HG02588 (cell line): ENCODE results near the gene PPP1R1A.

Experiments used
- ATAC-seq: cut with Tn5 transposase; IDR thresholded peaks from one replicate; pipeline ENCODE4 v1.9.1; 2021; ENCODE audit warnings: mild to moderate bottlenecking, moderate library complexity; ENCODE audit not compliant: unreplicated experiment

Gene PPP1R1A, protein sequence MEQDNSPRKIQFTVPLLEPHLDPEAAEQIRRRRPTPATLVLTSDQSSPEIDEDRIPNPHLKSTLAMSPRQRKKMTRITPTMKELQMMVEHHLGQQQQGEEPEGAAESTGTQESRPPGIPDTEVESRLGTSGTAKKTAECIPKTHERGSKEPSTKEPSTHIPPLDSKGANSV

DNA sequence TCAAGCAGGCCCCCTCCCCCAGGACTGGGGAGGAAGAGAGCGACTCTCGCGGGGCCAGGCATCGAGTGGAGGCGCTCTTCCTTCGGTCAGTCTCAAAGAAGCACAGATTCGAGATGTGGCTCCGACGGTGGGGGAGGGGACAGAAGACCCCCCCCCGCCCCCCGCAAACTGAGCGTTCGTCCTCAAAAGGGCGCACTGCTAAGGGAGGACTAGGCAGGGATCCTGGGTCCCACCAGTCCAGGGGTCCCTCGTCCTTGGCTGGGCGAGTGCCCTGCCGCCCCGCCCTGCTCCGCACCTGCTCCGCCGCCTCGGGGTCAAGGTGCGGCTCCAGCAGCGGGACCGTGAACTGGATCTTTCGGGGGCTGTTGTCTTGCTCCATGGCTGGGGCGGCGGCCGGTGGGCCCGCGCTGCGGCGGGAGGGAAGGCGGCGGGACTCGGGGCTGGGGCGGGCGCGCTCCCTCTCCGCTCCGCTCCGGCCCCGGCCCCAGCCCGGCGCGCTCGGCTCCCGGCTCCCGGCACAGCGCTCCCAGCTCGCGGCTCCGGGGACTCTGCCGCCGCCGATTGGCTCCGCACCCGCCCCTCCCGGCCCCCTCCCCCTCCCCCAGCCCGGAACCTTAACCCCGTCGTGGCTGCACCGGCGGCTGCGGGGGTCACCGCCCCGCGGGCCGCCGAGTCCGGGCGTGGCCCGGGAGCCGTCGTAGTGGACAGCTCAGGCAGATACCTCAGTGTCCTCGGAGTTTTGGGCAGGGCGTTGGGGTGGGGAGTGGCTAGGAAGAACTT lies at the start of gene PPP1R1A:
Gene PPP1R1A (minus strand): TSS at position 550 of the 780 bp plus-strand sequence. CDS start 171 bp downstream, at position 379.
- no peak for ATAC-seq

DNA sequence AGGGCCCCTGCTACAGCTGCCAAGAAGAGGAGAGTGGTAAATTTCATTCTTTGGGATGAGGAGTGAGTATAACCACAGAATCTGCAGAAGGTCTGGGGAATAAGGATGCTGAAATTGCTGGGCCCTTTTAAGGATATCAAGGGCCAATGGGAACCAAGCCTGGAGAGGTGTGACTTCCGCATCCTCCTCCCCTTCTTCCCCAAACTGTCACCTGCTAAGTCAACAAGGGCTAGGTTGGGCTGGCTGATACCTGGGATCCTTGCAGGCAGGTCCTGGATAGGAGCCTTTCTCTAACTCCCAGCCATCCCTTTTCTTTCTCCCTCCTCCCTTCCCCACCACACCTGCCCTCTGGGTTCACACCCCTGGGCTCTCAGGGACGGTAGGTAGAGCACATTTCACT lies 46.3 kb upstream of the PPP1R1A start, which contains the start of gene LACRT:
Gene LACRT (minus strand): TSS at position 101 of the 400 bp plus-strand sequence. CDS start 54 bp downstream, at position 47.
- no peak for ATAC-seq

DNA sequence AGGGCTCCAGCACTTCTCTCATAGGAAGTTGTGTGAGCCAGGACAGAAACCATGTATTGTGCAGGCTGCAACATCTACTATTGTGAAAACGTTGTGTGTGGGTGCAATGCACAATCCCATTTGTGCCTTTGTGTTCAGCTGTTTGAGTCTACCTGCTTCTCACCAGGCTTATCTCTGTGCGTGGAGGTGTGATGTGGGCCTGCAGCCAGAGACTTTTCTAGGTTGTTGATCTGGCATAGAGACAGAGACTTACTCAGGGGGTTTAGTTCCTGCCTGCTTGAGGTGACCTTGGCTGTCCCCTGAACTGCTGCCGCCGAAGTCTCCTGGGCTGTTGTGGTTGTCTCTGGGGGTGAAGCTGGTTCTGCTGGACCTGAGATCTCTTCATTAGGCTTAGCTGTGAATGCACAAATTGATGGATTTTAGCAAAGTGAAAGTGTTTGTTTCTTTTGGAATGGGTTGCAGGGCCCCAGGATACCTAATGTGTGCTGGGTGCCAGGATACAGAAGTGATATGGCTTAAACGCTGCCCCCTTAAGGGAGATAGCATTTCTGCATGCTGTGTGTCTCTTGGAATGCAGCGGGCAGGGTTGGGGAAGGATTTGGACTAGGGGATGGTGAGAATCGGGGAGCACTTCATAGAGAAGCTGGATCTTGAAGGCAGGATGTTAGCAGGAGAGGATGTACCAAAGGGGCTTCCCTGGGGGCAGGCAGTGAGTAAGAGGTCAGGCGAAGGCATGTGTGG lies 43.7 kb upstream of the PPP1R1A start:
- ATAC-seq = no peak

DNA sequence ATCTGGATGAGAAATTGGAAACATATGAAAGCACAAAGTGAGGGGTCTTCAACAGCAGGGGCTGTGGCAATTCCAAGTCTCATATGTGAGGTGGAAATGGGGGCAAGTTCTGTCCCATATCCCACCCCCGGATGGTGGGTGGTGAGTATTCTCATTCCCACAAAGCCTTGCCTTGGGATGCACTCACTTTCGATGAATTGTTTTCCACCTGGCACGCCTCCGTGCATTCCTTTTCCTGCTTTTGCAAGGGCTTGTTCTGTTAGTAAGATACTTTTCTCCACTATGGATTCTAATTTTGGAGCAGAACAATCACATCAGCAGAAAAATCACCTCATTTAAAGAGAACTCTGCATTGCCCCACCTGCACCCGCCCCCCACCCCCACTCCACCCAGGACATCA lies 43.1 kb upstream of the PPP1R1A start:
- ATAC-seq = no peak

DNA sequence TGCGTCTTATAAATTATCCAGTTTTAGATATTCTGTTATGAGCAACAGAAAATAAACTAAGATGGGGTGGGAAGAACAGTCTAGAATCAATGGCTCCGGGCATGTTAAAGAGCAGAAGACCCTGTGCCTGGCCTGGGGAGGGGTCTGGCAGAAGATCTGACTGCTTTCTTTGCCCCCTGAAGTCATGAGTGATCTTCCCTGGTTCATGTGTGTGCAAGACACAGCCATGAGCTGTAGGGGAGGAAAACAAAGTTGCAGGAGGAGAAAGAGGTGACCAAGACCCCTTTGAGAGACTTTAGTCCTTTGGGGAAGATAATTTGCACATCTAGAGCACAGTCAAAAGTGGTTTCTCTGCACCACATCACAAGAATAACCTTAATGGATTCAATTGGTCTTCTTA lies 41.5 kb upstream of the PPP1R1A start:
- ATAC-seq = no peak

DNA sequence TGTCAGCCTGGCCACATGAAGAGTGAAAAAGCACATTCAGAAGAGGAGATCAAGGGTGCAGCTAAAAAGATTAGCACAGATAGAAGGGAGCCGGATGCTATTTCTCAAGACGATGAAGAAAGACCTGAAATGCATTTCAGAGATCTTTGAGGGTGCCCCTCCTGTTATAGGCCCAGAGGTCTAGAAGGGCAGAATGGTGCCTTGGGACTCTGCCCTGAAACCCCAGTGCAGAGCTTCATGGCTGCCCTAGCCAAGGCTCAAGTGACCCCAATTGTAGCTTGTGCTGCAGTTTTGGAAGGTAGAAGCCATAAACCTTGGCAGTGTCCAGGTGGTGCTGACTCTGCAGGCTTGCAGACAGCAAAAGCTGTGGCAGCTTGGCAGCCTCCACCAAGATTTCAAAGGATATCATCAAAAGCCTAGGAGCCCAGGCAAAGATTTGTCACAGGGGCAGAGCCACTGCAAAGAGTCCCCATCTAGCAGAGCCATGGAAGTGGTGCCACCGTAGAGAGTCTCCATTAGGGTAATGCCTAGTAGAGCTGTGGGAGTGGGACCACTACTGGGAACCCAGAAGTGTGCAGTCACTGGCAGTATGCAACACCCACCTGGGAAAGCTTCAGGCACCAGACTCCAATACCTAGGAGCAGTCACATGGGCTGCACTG lies 39.9 kb upstream of the PPP1R1A start:
- ATAC-seq = no peak

DNA sequence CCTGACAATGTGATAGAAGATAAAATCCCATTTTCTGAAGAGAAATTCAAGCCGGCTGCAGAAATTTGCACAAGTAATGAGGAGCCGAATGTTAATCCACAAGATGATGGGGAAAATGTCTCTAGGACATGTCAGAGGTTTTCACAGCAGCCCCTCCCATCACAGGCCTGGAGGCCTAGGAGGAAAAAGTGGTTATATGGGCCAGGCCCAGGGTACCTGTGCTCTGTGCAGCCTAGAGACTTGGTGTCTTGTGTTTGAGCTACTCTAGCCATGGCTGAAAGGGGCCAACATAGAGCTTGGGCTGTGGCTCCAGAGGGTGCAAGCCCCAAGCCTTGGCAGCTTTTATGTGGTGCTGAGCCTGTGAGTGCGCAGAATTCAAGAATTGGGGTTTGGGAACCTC lies 38.8 kb upstream of the PPP1R1A start:
- ATAC-seq = no peak

DNA sequence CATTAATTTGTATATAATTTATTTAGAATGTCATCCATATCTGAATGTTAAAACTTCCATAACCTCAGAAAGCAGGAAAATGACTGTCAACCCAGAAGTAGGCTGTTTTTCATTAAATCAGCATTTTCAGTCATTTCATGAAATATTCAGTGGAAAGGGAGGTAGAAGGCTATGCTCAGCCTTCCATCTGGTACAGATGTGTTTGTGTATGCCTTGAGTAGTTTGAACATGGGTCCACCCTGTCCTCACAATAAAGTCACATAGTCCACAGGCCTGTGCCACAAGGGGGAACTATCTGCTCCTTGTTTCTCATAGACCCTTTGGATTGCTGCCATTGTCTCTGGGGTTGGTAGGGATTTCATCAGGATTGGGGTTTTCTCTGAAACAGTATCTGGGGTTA lies 37.1 kb upstream of the PPP1R1A start:
- ATAC-seq = no peak

DNA sequence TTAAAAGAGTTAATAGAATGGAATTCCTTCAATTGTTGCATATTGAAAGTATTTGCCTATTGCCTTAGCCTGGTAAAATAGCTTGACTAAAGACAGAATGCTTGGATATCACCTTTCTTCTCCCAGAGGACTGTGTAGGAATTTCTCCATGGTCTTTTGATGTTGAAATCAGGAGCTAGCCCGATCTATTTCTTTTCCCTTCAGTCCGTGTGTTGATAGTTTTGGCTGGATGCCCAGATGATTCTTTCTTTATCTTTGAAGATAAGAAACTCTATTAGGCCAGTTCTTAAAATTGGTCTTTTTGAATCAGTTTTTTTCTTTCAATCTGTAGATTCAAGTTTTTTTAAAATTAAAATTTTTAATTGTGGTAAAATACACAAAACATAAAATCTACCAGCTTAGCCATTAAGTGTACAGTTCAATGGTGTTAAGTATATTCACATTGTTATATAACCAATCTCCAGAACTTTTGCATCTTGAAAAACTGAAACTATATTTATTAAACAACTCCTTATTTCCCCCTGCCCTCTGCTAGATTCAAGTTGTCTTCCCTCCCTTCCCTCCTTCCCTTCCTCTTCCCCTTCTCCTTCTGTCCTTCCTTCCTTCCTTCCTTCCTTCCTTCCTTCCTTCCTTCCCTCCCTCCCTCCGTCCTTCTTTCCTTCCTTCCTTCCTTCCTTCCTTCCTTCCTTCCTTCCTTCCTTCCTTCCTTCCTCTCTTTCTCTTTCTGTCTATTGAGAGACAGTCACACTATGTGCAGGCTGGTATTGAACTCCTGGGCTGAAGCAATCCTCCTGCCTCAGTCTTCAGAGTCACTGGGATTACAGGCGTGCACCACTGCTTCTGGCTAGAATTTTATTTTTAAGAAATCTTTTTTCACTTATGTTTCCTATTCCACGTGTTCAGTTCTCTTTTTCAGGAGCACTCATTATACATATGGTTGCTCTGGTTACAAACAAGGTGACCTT lies 36.1 kb upstream of the PPP1R1A start:
- no peak for ATAC-seq

DNA sequence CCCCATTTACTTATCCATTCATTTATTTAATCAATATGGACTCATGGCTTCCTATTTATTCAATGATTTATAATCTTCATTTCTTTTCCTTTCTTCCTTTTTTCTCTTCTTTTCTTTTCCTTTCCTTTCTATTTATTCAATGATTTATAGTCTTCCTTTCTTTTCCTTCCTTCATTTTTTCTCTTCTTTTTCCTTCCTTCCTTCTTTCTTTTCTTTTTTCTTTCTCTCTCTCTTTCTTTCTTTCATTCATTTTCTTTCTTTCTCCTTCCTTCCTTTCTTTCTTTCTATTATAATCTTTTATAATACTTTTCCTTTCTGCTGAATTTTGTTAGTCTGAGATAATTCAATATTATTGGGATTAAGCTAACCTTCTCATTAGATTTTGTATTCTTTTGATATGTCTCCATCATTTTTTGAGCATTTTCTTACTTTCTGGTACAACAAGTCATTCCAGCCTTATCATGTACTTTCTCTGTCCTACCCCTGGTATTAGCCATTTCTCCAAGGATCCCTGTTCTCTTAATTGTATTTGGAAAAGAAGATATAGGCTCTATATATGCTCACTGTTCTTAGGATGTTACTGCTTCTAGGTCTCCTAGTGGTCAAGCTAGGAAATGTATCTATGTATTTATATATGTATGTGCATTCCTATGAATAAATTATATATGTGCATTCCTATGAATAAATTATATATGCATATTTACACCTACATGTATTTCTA lies 34.2 kb upstream of the PPP1R1A start:
- ATAC-seq = no peak

DNA sequence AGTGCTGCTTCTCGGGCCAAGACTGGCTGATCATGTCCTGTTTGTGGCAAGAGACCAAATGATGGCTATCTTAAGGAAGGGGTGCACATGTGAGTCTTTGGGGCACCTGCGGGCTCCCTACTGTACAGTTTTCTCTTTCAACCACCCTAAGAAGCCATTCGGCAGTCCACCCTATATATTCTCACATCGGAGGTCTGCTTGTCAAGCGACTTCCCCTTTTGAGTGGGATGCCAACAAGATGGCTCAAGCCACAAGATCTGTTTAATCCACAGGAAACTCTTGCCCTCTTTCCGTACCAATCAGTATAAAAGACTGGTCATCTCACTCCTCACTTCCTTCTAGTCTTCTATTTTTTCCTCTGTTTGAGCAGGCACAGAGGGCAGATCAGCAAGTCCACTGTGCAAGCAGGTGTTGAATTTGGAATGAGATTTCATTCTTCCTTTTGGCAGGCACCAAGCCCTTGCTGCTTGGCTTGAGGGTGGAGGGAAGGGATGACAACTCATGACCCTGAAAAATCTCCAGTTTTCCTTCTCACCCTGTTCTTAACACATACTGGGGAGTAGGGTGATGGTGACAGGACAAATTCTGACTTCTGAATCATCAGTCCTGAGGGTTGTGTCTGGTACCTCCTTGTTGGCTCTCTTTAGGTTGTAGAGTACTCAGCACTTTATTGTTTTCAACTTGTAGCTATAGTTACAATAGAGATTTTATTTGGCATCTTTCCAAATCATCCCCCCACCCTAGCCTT lies 28.6 kb upstream of the PPP1R1A start:
- ATAC-seq = no peak

DNA sequence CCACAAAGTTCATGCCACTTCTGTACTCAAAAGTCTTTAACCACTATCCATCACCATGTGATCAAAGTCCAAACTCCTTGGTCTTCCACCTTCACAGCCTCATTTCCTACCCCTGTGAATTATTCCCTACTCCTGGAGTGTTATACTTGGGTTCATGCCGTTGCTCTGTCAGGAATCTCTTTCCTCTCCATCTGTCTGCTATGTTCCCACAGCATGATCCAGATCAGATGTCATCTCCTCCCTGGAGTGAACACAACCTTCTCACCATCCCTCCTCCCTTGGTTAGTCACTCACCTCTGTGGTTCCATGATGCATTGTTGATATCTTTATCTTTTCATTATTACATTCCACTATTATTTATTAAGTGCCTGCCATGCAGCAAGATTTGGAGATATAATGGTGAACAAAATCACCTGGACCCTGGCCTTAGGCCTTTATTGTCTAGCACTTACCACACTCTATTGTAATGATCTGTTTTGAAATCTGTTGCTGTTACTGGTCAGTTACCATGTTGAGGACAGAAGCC lies 23.8 kb upstream of the PPP1R1A start:
- ATAC-seq = no peak

DNA sequence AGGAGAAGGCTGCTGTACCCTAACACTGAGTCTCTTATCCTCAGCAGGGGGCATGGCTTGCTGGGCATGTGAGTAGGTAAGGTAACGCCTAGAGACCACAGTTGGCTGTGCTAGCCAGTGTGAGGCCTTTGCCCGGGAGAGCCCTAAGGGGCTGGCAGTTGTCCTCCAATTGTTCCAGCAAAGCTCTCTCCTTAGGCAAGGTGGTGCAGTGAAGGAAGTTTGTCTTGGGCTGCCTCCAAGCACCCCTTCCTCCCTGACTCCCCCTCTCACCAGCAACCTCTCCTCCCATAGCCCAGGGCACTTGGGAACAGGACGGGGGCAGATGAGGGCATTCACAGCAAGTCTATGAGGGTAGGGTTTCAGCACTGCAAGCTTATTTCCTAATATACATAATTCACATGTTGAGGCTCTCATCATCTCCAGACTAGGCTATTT lies 23.3 kb upstream of the PPP1R1A start:
- ATAC-seq = no peak

DNA sequence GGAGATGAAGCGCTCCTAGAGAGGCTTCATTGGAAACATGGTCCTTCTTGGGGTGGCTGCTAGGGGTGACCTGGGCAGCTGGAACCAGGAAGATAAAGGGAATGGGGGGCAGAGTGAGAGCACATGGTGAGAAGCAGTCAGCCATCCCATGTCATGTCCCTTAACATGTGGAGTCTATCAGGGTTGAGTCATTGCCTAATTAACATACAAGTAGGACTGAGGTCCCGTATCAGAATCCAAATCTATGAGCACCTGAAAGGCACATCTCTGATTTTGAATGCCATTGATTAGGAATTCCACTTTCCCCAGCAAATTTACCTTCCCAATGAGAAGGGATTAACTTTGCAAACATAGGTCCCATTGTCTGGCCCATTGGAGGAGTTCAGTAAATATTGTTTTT lies 20.3 kb upstream of the PPP1R1A start:
- no peak for ATAC-seq

DNA sequence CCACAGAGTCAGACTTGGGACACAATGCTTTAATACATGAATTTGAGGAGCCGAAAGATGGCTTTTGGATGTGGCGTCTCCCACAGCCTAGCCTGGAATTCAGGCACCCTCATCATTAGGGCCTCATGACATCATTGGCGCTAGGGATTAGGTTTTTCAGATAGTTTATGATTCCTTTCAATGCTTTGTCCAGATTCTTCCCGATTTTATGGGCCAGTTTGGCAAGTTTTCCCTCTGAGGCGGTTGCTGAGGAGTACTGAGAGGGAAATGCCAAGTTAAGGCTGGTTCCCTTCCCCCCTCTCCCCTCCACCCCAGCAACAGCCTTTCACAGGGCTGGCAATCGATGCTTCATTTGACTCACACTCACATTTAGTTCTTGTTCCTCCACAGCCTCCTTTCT lies 19.7 kb upstream of the PPP1R1A start:
- ATAC-seq = no peak

DNA sequence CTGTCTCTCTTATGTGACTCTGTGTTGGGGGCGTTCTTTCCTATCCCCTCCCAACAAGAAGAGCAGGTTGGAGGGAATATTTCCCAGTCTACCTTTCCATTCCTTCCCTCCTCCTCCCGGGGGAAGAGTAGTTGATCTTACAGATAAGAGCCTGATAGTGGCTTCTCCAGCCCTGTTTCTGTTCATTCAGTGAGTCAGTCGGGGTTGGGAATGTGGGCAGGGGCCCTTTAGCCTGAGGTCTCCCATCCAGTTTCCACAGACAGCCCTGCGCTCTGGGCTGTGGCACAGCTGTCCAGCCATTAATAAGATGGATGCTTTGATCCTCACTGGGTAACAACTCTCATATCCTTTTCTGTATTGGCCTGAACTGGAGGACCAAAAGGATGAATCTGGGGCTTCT lies 18.1 kb upstream of the PPP1R1A start:
- no peak for ATAC-seq

DNA sequence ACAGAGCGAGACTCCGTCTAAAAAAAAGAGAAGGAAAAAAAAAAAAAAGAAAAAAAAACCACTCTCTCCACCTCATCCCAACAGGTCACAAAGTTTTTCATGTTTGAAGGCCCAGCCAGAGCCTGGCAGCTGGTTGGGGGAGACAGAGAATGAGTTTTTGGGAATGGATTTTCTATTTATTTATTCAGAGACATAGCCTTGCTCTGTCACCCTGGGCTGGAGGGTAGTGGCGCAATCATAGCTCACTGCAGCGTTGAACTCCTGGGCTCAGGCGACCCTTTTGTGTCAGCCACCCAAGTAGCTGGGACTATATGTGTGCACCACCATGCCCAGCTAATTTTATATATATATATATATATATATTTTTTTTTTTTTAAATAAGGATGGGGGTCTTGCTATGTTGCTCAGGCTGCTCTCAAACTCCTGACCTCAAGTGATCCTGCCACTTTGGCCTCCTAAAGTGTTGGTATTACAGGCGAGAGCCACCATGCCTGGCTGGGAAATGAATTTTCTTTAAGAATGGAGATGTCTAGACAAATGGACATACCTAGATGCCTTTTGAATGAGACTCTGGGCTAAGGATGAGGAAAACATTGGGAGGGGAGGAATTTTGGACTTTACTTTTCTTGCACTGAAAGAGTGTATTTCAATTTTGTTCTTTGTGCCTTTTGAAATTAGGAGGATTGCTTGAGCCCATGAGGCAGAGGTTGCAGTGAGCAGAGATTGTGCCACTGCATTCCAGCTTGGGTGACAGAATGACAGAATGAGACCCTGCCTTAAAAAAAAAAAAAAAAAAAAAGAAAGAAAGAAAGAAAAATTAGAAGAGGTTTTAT lies 16.9 kb upstream of the PPP1R1A start:
- no peak for ATAC-seq

DNA sequence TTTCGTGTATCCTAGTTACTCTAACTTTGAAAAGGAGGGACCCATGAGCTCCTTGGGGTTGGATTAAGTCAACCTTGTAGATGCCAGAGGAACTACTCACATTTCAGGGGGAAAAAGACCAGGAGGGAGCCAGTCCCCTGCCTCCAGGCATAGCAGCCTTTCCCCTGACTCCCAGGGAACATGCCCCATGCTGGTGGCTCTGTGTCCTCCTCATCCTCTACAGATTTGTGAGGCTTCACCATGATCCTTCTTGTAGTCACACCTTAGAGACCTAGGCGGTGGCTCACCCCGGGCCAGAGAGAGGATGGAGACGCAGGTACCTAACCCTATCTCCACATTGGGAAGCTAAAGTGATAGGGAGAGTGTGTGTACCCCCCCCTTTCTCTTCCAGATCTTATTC lies 16.0 kb upstream of the PPP1R1A start:
- ATAC-seq = no peak
